HEK293 (cell line): ENCODE data around the gene CPB2.

Experiments used
- CTCF ChIA-PET: fragments of 350-600 bp; formaldehyde crosslinking; extraction: SDS; loops from one replicate; lab custom pipeline; 2021; ENCODE audit warnings: antibody characterized with exemption; lab: Yijun Ruan, JAX
- POLR2A ChIA-PET: fragments of 300-600 bp; formaldehyde crosslinking; extraction: SDS; loops from one replicate; lab custom pipeline; 2020; ENCODE audit warnings: antibody characterized with exemption, inconsistent platforms; lab: Yijun Ruan, JAX
- H3K27ac ChIP-seq: fragments of 200-500 bp; sonication (Bioruptor generic); 2 replicates; pipeline ENCODE4 v1.5.1; 2014; ENCODE audit warnings: low read depth, low read length, control low read depth, inconsistent platforms; ENCODE audit errors: extremely low read depth
- H3K36me3 ChIP-seq, 2 experiments: fragments of 200-500 bp in 1 of 2; sonication (Bioruptor generic) in 1 of 2; 1 replicate in 1 of 2; 2 replicates in 1 of 2; pipeline ENCODE4 v1.5.1; 2014 to 2017; ENCODE audit warnings: inconsistent platforms in 2 of 2, low read length in 2 of 2; ENCODE audit not compliant: control insufficient read depth in 2 of 2, insufficient read depth in 1 of 2
- H3K4me1 ChIP-seq: fragments of 200-500 bp; sonication (Bioruptor generic); 2 replicates; pipeline ENCODE4 v1.5.1; 2014; ENCODE audit warnings: mild to moderate bottlenecking, low read length, inconsistent platforms; ENCODE audit not compliant: control insufficient read depth, insufficient read depth
- H3K4me3 ChIP-seq: 2 replicates; pipeline ENCODE4 v1.5.1; 2011; ENCODE audit warnings: low read depth, mild to moderate bottlenecking, control low read depth, low read length, moderate library complexity
- H3K9me3 ChIP-seq: fragments of 200-500 bp; sonication (Bioruptor generic); 2 replicates; pipeline ENCODE4 v1.5.1; 2014; ENCODE audit warnings: low read depth, low read length, inconsistent platforms; ENCODE audit not compliant: control insufficient read depth, insufficient read depth
- GLI4 ChIP-seq: fragments of 450-650 bp; formaldehyde crosslinking; IDR thresholded peaks from 2 replicates; pipeline ENCODE4 v1.5.1; 2016; ENCODE audit warnings: missing biosample characterization, missing genetic modification characterization
- INSM2 ChIP-seq: fragments of 450-650 bp; formaldehyde crosslinking; IDR thresholded peaks from 2 replicates; pipeline ENCODE4 v1.5.1; 2016; ENCODE audit warnings: missing biosample characterization, missing genetic modification characterization
- OVOL3 ChIP-seq: fragments of 450-650 bp; formaldehyde crosslinking; IDR thresholded peaks from 2 replicates; pipeline ENCODE4 v1.5.1; 2016; ENCODE audit warnings: missing biosample characterization, missing genetic modification characterization
- PRDM1 ChIP-seq: fragments of 450-650 bp; formaldehyde crosslinking; IDR thresholded peaks from 2 replicates; pipeline ENCODE4; 2016; ENCODE audit warnings: missing biosample characterization, missing genetic modification characterization
- REST ChIP-seq: fragments of 450-650 bp; formaldehyde crosslinking; IDR thresholded peaks from 2 replicates; pipeline ENCODE4 v1.5.1; 2016; ENCODE audit warnings: missing biosample characterization, missing genetic modification characterization
- ZFP69B ChIP-seq: fragments of 450-650 bp; formaldehyde crosslinking; IDR thresholded peaks from 2 replicates; pipeline ENCODE4 v1.5.1; 2016; ENCODE audit warnings: missing biosample characterization, missing genetic modification characterization
- ZNF114 ChIP-seq: fragments of 450-650 bp; formaldehyde crosslinking; IDR thresholded peaks from 2 replicates; pipeline ENCODE4 v1.5.0; 2017; ENCODE audit warnings: missing biosample characterization, missing genetic modification characterization
- ZNF169 ChIP-seq: fragments of 450-650 bp; formaldehyde crosslinking; IDR thresholded peaks from 2 replicates; pipeline ENCODE4 v1.5.1; 2016; ENCODE audit warnings: missing biosample characterization, missing genetic modification characterization
- ZNF221 ChIP-seq: fragments of 450-650 bp; formaldehyde crosslinking; IDR thresholded peaks from 2 replicates; pipeline ENCODE4 v1.5.1; 2017; ENCODE audit warnings: missing biosample characterization, missing genetic modification characterization, borderline replicate concordance
- ZNF24 ChIP-seq: fragments of 450-650 bp; formaldehyde crosslinking; IDR thresholded peaks from 2 replicates; pipeline ENCODE4 v1.5.1; 2016; ENCODE audit warnings: missing biosample characterization, missing genetic modification characterization
- ZNF324 ChIP-seq: fragments of 450-650 bp; formaldehyde crosslinking; IDR thresholded peaks from 2 replicates; pipeline ENCODE4 v1.5.1; 2016; ENCODE audit warnings: missing biosample characterization, missing genetic modification characterization
- ZNF37A ChIP-seq: fragments of 450-650 bp; IDR thresholded peaks from 2 replicates; pipeline ENCODE4 v1.5.1; 2018; ENCODE audit warnings: missing biosample characterization, missing genetic modification characterization
- ZNF394 ChIP-seq: fragments of 450-650 bp; formaldehyde crosslinking; IDR thresholded peaks from 2 replicates; pipeline ENCODE4 v1.5.1; 2016; ENCODE audit warnings: missing biosample characterization, missing genetic modification characterization, mild to moderate bottlenecking, moderate library complexity, borderline replicate concordance
- ZNF544 ChIP-seq: fragments of 450-650 bp; formaldehyde crosslinking; IDR thresholded peaks from 2 replicates; pipeline ENCODE4 v1.5.0; 2017; ENCODE audit warnings: missing biosample characterization, missing genetic modification characterization
- ZNF549 ChIP-seq: fragments of 450-650 bp; IDR thresholded peaks from 2 replicates; pipeline ENCODE4 v1.5.1; 2018; ENCODE audit warnings: missing biosample characterization, missing genetic modification characterization, mild to moderate bottlenecking, inconsistent platforms, moderate library complexity
- ZNF76 ChIP-seq: fragments of 450-650 bp; formaldehyde crosslinking; IDR thresholded peaks from 2 replicates; pipeline ENCODE4; 2016; ENCODE audit warnings: low read depth, missing biosample characterization, missing genetic modification characterization, borderline replicate concordance
- ZNF791 ChIP-seq: fragments of 450-650 bp; formaldehyde crosslinking; IDR thresholded peaks from 2 replicates; pipeline ENCODE4 v1.5.1; 2016; ENCODE audit warnings: missing biosample characterization, missing genetic modification characterization
- ZNF792 ChIP-seq: fragments of 450-650 bp; formaldehyde crosslinking; IDR thresholded peaks from 2 replicates; pipeline ENCODE4 v1.5.1; 2016; ENCODE audit warnings: missing biosample characterization, missing genetic modification characterization
- ZSCAN18 ChIP-seq: fragments of 450-650 bp; formaldehyde crosslinking; IDR thresholded peaks from 2 replicates; pipeline ENCODE4 v1.5.1; 2016; ENCODE audit warnings: missing biosample characterization, missing genetic modification characterization
- TF ChIP-seq, protein P1 (sequence below): fragments of 450-650 bp; formaldehyde crosslinking; IDR thresholded peaks from 2 replicates; pipeline ENCODE4 v1.5.1; 2016; ENCODE audit warnings: missing biosample characterization, missing genetic modification characterization

Gene CPB2

GRCh38 chr13:46129124-46129523 is 24.3 kb upstream of the CPB2 start:
- Histone ChIP-seq H3K4me3 (no peak overlapping the region), H3K9me3 (no peaks in the 10 kb centered on the region), H3K4me1 (no peaks in the 10 kb centered on the region), H3K36me3 (peaks cover 0 to 43% of the 10 kb centered on the region in 2 experiments; a peak in 1 of 3 replicates), H3K27ac (no peak overlapping the region)
- TF ChIP-seq ZNF114 (tag by site-specific recombination) (no peak), ZSCAN18 (tag by site-specific recombination) (no peak), ZNF792 (tag by site-specific recombination) (no peak), ZFP69B (tag by site-specific recombination) (no peak), ZNF549 (tag by site-specific recombination) (no peak), ZNF37A (tag by site-specific recombination) (no peak), REST (no peak), GLI4 (tag by site-specific recombination) (no peak), PRDM1 (tag by site-specific recombination) (no peak), ZNF394 (no peak), ZNF24 (tag by site-specific recombination) (no peak), ZNF324 (tag by site-specific recombination) (no peak), ZNF76 (tag by site-specific recombination) (no peak), ZNF221 (no peak)
- TF ChIP-seq, protein P1, sequence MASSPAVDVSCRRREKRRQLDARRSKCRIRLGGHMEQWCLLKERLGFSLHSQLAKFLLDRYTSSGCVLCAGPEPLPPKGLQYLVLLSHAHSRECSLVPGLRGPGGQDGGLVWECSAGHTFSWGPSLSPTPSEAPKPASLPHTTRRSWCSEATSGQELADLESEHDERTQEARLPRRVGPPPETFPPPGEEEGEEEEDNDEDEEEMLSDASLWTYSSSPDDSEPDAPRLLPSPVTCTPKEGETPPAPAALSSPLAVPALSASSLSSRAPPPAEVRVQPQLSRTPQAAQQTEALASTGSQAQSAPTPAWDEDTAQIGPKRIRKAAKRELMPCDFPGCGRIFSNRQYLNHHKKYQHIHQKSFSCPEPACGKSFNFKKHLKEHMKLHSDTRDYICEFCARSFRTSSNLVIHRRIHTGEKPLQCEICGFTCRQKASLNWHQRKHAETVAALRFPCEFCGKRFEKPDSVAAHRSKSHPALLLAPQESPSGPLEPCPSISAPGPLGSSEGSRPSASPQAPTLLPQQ (tag by site-specific recombination), result no peak
- CTCF ChIA-PET, result interaction anchor here (0.8 to 1.4 kb wide), 2 partner anchors 321 to 505 kb away, joined by 4 to 11 read pairs; no protein-coding TSS in a partner anchor
- POLR2A ChIA-PET, result no interaction called here

DNA sequence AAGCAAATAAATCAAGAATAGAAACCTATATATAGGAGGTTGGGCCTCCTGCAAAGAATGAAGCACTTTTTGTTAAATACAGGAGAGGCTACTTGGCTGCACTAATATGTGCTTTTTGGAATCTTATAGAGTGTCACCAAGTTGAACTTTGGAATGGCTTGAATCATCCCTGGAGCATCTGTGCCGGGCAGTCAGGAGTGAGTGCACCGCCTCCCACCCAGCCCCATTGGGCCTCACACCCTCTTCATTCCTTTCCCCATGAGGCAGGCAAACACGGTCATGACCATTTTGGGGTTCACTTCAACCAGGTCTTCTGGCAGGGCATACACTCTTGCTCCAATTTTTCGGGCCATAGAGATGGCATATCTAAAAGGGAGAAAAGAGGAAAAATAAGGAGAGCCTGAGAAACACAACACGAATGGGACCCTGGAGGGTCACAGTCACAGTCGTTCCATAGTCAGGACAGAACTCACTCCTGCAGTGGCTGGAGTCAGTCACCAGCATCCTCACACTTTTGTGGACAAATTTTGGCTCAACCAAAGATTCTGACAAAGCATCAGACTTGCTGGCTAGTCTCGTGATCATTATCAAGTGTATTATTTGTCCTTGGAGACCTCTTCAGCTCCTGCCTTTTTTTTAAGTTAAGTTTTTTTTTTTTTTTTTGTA is 22.7 kb upstream of the CPB2 start:
- CTCF ChIA-PET, result interaction anchor here (0.5 to 2.5 kb wide), 11 partner anchors 9 to 343 kb away, joined by 3 to 22 read pairs (median 4); no protein-coding TSS in a partner anchor
- peaks cover 0 to 35% of the 10 kb centered on the region in 2 experiments; a peak in 1 of 3 replicates for H3K36me3 ChIP-seq
- TF ChIP-seq ZNF544 (tag by site-specific recombination) (no peak), ZNF791 (tag by site-specific recombination) (no peak), INSM2 (tag by site-specific recombination) (no peak), ZNF221 (no peak), GLI4 (tag by site-specific recombination) (no peak), ZNF169 (tag by site-specific recombination) (no peak), OVOL3 (tag by site-specific recombination) (no peak)
- TF ChIP-seq, all 188 proteins: peak for 0
- POLR2A ChIA-PET, result no interaction called here
- Histone ChIP-seq H3K4me3 (no peak overlapping the region), H3K4me1 (no peaks in the 10 kb centered on the region), H3K9me3 (no peaks in the 10 kb centered on the region), H3K27ac (no peak overlapping the region)
